Muscle of arm (tissue), 12 donors: ENCODE data around the gene P2RY12. TPM values are rescaled to one million over a fixed set of nuclear protein-coding genes. Genes with fewer than 3 reads are reported as not detected.

Experiments
- DNase-seq: peaks from one replicate; pipeline ENCODE4 v3.0.0-alpha.2; 2013
- polyA plus RNA-seq, 12 donors: library from polyadenylated mRNA; unstranded; fragments of 120-200 nt; gene quantifications; one replicate each; pipeline ENCODE4 v1.2.1, GENCODE V29; 2013; ENCODE audit not compliant: insufficient read length in 12 of 12

P2RY12 gene
- polyA plus RNA-seq, 12 donors = 0.41 to 2.5 (median 0.90) TPM; not detected in 2

GRCh38 chr3:151307583-151308488, 76.7 kb downstream of the P2RY12 start:
- no peak for DNase-seq

- no peak for DNase-seq
These were observed 77.4 kb downstream of the P2RY12 start for GRCh38 chr3:151307131-151307530.

- no peak for DNase-seq
These were observed 78.3 kb downstream of the P2RY12 start for GRCh38 chr3:151306168-151306810.

GRCh38 chr3:151305775-151306151, 78.8 kb downstream of the P2RY12 start:
- DNase-seq = no peak

GRCh38 chr3:151305060-151305774, 79.3 kb downstream of the P2RY12 start:
- DNase-seq = no peak

- DNase-seq = no peak
These were observed 80.8 kb downstream of the P2RY12 start for GRCh38 chr3:151303751-151304150.

GRCh38 chr3:151301787-151302186, 82.8 kb downstream of the P2RY12 start:
- DNase-seq = no peak

- no peak for DNase-seq
These were observed 84.0 kb downstream of the P2RY12 start for GRCh38 chr3:151300539-151300938.

GRCh38 chr3:151299006-151299405, 85.5 kb downstream of the P2RY12 start:
- no peak for DNase-seq

GRCh38 chr3:151297429-151297828, 87.1 kb downstream of the P2RY12 start:
- no peak for DNase-seq

GRCh38 chr3:151296226-151296625, 88.3 kb downstream of the P2RY12 start:
- no peak for DNase-seq

GRCh38 chr3:151293127-151293526, 91.4 kb downstream of the P2RY12 start:
- no peak for DNase-seq

- no peak for DNase-seq
These were observed 93.9 kb downstream of the P2RY12 start for GRCh38 chr3:151290673-151291072.

- DNase-seq = no peak
These were observed 95.1 kb downstream of the P2RY12 start for GRCh38 chr3:151289445-151289844.

Other genes starting within 250 kb of the P2RY12 start
- gene GPR171, start 181.5 kb downstream of the P2RY12 start, polyA plus RNA-seq = under 1 TPM in 4 of 12 donors, not detected in 8; 0.09 to 0.82 (median 0.51) TPM
- 1 to 10 TPM in 10 of 12 donors, under 1 TPM in 1, not detected in 1; 0.83 to 5.2 (median 1.4) TPM for gene P2RY14, start 106.2 kb downstream of the P2RY12 start, polyA plus RNA-seq
- 1 to 10 TPM in 3 of 12 donors, not detected in 9; 1.4 to 7.4 (median 5.0) TPM for gene GPR87, start 67.9 kb downstream of the P2RY12 start, polyA plus RNA-seq
- 1 to 10 TPM in 10 of 12 donors, under 1 TPM in 1, not detected in 1; 0.99 to 3.8 (median 1.3) TPM for gene P2RY13, start 55.2 kb downstream of the P2RY12 start, polyA plus RNA-seq
- 10 to 100 TPM in 4 of 12 donors, 1 to 10 TPM in 7, not detected in 1; 3.4 to 37.7 (median 6.8) TPM for gene IGSF10, start 76.3 kb upstream of the P2RY12 start, polyA plus RNA-seq